ENCODE results near the gene AGRN.

AGRN gene

GRCh38 chr1:1046767-1047166 lies 26.8 kb downstream of the AGRN start:
- DNase-seq (ENCODE audit: extremely low spot score), result no peak
- POLR2A ChIA-PET, result no interaction called here
- TF ChIP-seq FOXM1 (IDR thresholded peaks at IDR 0.05; ENCODE audit: borderline replicate concordance) (no peak), HDGF (IDR thresholded peaks at IDR 0.05; ENCODE audit: borderline replicate concordance) (no peak)
- CTCF ChIA-PET, result no interaction called here

- ChIA-PET POLR2A (no interaction called here), CTCF (no interaction called here)
- no peak for DNase-seq (ENCODE audit: extremely low spot score)
- no peak for TF ChIP-seq FOXM1 (IDR thresholded peaks at IDR 0.05; ENCODE audit: borderline replicate concordance)
- TF ChIP-seq LEF1 (IDR thresholded peaks at IDR 0.05; ENCODE audit: borderline replicate concordance), result no peak
- TF ChIP-seq SP1 (IDR thresholded peaks at IDR 0.05), result no peak
- TF ChIP-seq CTBP1 (IDR thresholded peaks at IDR 0.05; ENCODE audit: borderline replicate concordance), result no peak
- TF ChIP-seq ZNF384 (IDR thresholded peaks at IDR 0.05), result no peak
- TF ChIP-seq L3MBTL2 (conservative IDR thresholded peaks at IDR 0.05), result no peak
- TF ChIP-seq ARNT (IDR thresholded peaks at IDR 0.05), result no peak
- no peak for TF ChIP-seq HDGF (IDR thresholded peaks at IDR 0.05; ENCODE audit: borderline replicate concordance)
- TF ChIP-seq SUZ12 (IDR thresholded peaks at IDR 0.05), result no peak
Observed at GRCh38 chr1:1047407-1047806, 27.5 kb downstream of the AGRN start.

DNA sequence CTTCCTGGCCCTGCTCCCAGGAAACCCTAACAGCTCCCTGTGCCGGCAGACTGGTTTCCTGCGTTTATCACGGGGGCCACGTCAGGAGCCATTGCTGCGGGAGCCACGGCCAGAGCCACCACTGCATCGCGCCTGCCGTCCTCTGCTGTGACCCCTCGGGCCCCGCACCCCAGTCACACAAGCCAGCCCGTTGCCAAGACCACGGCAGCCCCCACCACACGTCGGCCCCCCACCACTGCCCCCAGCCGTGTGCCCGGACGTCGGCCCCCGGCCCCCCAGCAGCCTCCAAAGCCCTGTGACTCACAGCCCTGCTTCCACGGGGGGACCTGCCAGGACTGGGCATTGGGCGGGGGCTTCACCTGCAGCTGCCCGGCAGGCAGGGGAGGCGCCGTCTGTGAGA lies 28.0 kb downstream of the AGRN start:
- TF ChIP-seq FOXA1 (IDR thresholded peaks at IDR 0.05) (no peak), HDGF (IDR thresholded peaks at IDR 0.05; ENCODE audit: borderline replicate concordance) (no peak), SP1 (IDR thresholded peaks at IDR 0.05) (no peak)
- ChIA-PET POLR2A (interaction anchor here (1.0 kb wide), 1 partner anchor 13 kb away, joined by 3 read pairs; no protein-coding TSS in a partner anchor), CTCF (no interaction called here)
- DNase-seq (ENCODE audit: extremely low spot score), result no peak

DNA sequence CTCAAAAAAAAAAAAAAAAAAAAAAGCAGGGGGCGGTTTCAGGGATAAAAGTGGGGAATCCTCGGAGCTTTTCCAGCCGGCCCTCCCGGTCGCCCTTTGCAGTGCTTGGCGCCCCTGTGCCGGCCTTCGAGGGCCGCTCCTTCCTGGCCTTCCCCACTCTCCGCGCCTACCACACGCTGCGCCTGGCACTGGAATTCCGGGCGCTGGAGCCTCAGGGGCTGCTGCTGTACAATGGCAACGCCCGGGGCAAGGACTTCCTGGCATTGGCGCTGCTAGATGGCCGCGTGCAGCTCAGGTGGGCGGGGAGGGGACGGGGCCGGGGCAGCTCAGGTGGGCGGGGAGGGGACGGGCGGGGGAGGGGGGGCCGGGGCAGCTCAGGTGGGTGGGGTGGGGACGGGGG lies 28.8 kb downstream of the AGRN start:
- TF ChIP-seq CTBP1 (IDR thresholded peaks at IDR 0.05; ENCODE audit: borderline replicate concordance), result no peak
- TF ChIP-seq ZNF384 (IDR thresholded peaks at IDR 0.05), result no peak
- no peak for TF ChIP-seq HDGF (IDR thresholded peaks at IDR 0.05; ENCODE audit: borderline replicate concordance)
- TF ChIP-seq FOXA1 (IDR thresholded peaks at IDR 0.05), result no peak
- no peak for TF ChIP-seq ELF4 (IDR thresholded peaks at IDR 0.05)
- TF ChIP-seq L3MBTL2 (conservative IDR thresholded peaks at IDR 0.05), result no peak
- TF ChIP-seq SUZ12 (IDR thresholded peaks at IDR 0.05), result no peak
- TF ChIP-seq TARDBP (IDR thresholded peaks at IDR 0.05), result no peak
- no peak for TF ChIP-seq FOXM1 (IDR thresholded peaks at IDR 0.05; ENCODE audit: borderline replicate concordance)
- TF ChIP-seq, protein P1, sequence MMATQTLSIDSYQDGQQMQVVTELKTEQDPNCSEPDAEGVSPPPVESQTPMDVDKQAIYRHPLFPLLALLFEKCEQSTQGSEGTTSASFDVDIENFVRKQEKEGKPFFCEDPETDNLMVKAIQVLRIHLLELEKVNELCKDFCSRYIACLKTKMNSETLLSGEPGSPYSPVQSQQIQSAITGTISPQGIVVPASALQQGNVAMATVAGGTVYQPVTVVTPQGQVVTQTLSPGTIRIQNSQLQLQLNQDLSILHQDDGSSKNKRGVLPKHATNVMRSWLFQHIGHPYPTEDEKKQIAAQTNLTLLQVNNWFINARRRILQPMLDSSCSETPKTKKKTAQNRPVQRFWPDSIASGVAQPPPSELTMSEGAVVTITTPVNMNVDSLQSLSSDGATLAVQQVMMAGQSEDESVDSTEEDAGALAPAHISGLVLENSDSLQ (IDR thresholded peaks at IDR 0.05), result no peak
- no peak for TF ChIP-seq LEF1 (IDR thresholded peaks at IDR 0.05; ENCODE audit: borderline replicate concordance)
- no peak for TF ChIP-seq SP1 (IDR thresholded peaks at IDR 0.05)
- TF ChIP-seq FOXK2 (IDR thresholded peaks at IDR 0.05), result no peak
- TF ChIP-seq BHLHE40 (IDR thresholded peaks at IDR 0.05; ENCODE audit: borderline replicate concordance), result no peak
- no peak for DNase-seq (ENCODE audit: extremely low spot score)
- ChIA-PET CTCF (no interaction called here), POLR2A (interaction anchor here (1.0 kb wide), 1 partner anchor 12 kb away, joined by 3 read pairs; no protein-coding TSS in a partner anchor)

GRCh38 chr1:1049318-1050165 lies 29.6 kb downstream of the AGRN start:
- TF ChIP-seq LEF1 (IDR thresholded peaks at IDR 0.05; ENCODE audit: borderline replicate concordance) (no peak), NFRKB (IDR thresholded peaks at IDR 0.05) (no peak), FOXK2 (IDR thresholded peaks at IDR 0.05) (no peak), FOXM1 (IDR thresholded peaks at IDR 0.05; ENCODE audit: borderline replicate concordance) (no peak), SP1 (IDR thresholded peaks at IDR 0.05) (no peak), ELF4 (IDR thresholded peaks at IDR 0.05) (no peak), CTBP1 (IDR thresholded peaks at IDR 0.05; ENCODE audit: borderline replicate concordance) (no peak), ZNF384 (IDR thresholded peaks at IDR 0.05) (no peak), FOXA1 (IDR thresholded peaks at IDR 0.05) (no peak), TARDBP (IDR thresholded peaks at IDR 0.05) (no peak), ARNT (IDR thresholded peaks at IDR 0.05) (no peak), SUZ12 (IDR thresholded peaks at IDR 0.05) (no peak), L3MBTL2 (conservative IDR thresholded peaks at IDR 0.05) (no peak), BHLHE40 (IDR thresholded peaks at IDR 0.05; ENCODE audit: borderline replicate concordance) (no peak), HDGF (IDR thresholded peaks at IDR 0.05; ENCODE audit: borderline replicate concordance) (no peak)
- TF ChIP-seq, protein P1 (IDR thresholded peaks at IDR 0.05), result no peak
- ChIA-PET CTCF (no interaction called here), POLR2A (interaction anchor here (1.0 kb wide), 1 partner anchor 11 kb away, joined by 3 read pairs; no protein-coding TSS in a partner anchor)
- no peak for DNase-seq (ENCODE audit: extremely low spot score)

GRCh38 chr1:1050577-1051052 lies 30.7 kb downstream of the AGRN start:
- no peak for DNase-seq (ENCODE audit: extremely low spot score)
- CTCF ChIA-PET, result no interaction called here
- TF ChIP-seq ZNF384 (IDR thresholded peaks at IDR 0.05) (no peak), CTBP1 (IDR thresholded peaks at IDR 0.05; ENCODE audit: borderline replicate concordance) (no peak), TARDBP (IDR thresholded peaks at IDR 0.05) (no peak), NFRKB (IDR thresholded peaks at IDR 0.05) (no peak), ARNT (IDR thresholded peaks at IDR 0.05) (no peak), BHLHE40 (IDR thresholded peaks at IDR 0.05; ENCODE audit: borderline replicate concordance) (no peak), FOXK2 (IDR thresholded peaks at IDR 0.05) (no peak), SUZ12 (IDR thresholded peaks at IDR 0.05) (no peak), ELF4 (IDR thresholded peaks at IDR 0.05) (no peak), FOXA1 (IDR thresholded peaks at IDR 0.05) (no peak), L3MBTL2 (conservative IDR thresholded peaks at IDR 0.05) (no peak), HDGF (IDR thresholded peaks at IDR 0.05; ENCODE audit: borderline replicate concordance) (no peak), LEF1 (IDR thresholded peaks at IDR 0.05; ENCODE audit: borderline replicate concordance) (no peak), SP1 (IDR thresholded peaks at IDR 0.05) (no peak)
- TF ChIP-seq, protein P1 (IDR thresholded peaks at IDR 0.05), result no peak
- POLR2A ChIA-PET, result no interaction called here
